NCI-H2196 treated with DMSO at 0.1 percent for 48 hours (cell line): ENCODE results near the gene NDUFB10.

ENCODE experiments used
- DNase-seq: peaks from one replicate; lab custom pipeline; 2025; ENCODE audit not compliant: unreplicated experiment; lab: John Stamatoyannopoulos, UW

The NDUFB10 gene

DNA sequence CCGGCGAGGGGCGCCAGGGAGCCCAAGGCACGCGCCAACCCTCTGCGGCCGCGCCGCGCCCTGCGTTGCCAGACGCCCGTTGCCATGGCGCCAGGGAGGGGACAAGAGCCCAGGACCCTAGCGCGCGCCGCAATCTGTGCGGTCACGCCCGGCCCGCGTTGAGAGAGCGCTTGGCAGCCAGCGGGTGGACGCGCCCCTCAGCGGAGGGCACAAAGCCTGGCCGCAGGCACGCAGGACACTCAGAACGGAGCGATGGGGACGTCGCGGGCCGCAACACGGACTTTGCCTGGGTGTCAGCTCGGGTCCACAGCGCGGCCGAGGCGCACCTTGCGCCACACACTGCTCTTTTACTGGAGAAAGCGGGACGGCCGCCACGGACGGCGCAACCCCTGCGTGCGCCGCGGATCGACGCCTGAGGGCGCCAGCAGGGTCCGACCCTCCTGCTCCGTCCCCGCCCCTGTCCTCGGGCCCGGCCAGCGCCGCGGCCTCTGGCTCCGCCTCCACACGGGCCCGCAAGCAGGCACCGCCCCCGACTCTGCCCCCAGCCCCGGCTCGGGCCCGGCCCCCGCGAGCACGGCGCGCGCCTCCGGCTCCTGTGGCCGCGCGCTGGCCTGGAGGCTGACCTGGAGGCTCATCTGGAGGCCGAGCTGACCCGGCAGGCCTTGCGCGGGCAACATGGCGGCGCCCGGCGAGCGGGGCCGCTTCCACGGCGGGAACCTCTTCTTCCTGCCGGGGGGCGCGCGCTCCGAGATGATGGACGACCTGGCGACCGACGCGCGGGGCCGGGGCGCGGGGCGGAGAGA, 24.4 kb downstream of the NDUFB10 start, which contains the start of gene GFER:
Gene GFER (plus strand): TSS at position 650 of the 803 bp plus-strand sequence. CDS start 26 bp downstream, at position 676.
- peak; percentile 86 for DNase-seq

- DNase-seq = no peak
Observed at GRCh38 chr16:1984347-1985225, 25.2 kb downstream of the NDUFB10 start.

GRCh38 chr16:1985466-1986150, 26.3 kb downstream of the NDUFB10 start:
- no peak for DNase-seq

- DNase-seq = no peak
Observed at GRCh38 chr16:1987198-1987597, 27.9 kb downstream of the NDUFB10 start.

GRCh38 chr16:1989209-1990100, 30.1 kb downstream of the NDUFB10 start, which contains the start of gene SYNGR3:
Gene SYNGR3, plus strand, starts transcription at chr16:1989970. Its CDS starts 133 bp downstream, at chr16:1990103.
- peak; percentile 15 for DNase-seq

- DNase-seq = no peak
Observed at GRCh38 chr16:1990101-1990350, 30.7 kb downstream of the NDUFB10 start.

DNA sequence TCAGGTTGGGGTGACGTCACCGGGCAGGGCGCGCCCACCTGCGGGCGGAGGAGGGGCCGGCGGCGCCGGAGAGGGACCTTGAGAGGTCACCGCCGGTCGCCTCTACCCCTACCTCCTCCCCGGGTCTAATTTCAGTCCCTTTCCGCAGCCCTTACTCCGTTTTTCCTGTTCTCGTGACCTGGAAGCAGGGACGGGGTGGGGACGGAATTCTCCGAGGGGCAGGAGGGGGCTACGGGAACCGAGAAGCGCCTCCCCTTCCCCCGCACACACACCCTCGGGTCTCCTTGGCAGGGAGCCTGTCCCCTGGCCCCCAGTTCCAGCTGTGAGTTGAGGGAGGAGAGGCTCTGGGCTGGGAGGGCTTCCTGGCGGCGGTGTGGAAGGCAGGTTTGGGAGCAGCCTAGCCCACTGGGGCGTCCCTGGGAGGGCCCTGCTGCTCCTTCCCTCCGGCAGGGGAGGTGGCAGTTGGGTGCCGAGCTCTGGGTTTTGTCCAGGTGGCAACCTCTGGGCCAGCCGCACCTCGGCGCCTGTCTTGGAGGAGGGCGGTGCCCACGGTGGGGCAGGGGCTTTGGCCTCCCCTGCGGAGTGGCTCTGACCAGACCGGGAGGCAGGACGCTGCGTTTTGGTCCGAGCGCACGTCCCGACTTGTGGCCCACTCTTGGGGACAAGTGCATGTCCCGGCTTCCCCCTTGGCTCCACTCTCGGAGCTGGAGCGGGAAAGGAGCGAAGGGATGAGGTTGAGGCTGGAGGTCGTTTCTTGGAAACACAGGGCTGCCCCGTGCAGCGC, 31.2 kb downstream of the NDUFB10 start:
- peak; percentile 36 for DNase-seq

GRCh38 chr16:1991135-1991551, 31.8 kb downstream of the NDUFB10 start:
- no peak for DNase-seq

GRCh38 chr16:1991588-1991947, 32.2 kb downstream of the NDUFB10 start:
- DNase-seq = no peak

GRCh38 chr16:1991948-1992703, 32.8 kb downstream of the NDUFB10 start:
- DNase-seq = no peak

DNA sequence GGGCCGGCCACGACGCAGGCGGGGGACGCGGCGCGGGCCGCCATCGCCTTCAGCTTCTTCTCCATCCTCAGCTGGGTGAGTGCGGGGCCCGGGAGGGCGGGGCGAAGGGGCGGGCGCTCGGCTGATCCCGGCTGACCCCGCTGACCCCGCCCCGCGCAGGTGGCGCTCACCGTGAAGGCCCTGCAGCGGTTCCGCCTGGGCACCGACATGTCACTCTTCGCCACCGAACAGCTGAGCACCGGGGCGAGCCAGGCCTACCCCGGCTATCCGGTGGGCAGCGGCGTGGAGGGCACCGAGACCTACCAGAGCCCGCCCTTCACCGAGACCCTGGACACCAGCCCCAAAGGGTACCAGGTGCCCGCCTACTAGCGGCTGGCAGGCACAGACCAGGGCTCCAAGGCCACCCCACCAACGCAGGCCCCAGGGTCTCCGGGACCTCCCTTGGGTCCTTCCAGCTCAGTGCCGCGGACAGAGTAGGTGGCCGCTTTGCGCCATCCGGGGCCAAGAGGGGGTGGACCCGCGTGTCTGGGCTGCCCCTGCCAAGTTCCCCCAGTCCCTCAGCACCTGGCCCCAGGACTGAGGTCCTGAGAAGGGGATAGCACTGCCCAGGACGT, 33.5 kb downstream of the NDUFB10 start:
- no peak for DNase-seq

GRCh38 chr16:1993731-1994131, 34.4 kb downstream of the NDUFB10 start:
- peak; percentile 30 for DNase-seq

DNA sequence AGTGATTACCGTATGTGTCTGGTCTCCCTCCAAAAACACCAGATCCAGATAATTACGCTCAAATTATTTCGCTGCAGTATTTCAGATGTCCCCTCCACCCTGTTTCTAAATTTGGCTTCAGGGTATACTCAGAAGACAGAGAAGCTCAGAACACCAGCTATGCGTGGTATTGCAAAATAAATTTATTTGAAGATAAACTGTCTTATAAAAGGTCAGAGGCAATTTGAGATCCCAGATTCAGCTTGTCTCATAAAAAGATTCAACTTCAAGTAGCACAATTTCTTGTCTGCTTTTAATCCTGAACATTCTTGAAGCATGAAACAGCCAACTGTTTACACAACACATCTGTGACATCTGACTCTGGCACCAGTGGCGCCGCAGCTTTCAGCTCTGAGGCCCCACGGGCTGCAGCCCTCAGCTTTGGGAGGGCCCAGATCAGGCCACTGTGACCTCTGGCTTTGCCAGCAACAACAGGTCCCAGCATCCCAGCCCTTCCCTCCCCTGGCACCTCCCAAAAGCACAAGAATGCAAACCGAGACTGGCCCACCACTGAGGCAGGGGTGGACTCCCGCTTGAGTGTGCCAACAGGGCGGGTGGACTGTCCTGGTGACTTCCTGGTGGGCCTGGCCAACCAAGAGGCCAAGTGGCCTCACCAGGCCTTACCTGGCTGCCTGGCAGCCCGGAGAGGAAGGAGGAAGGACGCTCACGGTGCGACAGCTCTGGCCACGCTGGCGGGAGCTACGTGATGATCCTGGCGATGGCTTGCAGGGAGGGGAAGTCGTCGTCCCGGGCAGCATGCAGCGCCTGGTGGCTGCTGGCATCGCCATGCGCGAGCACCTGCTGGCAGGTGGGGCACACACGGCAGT, 38.4 kb downstream of the NDUFB10 start:
- no peak for DNase-seq

GRCh38 chr16:1998360-1998835, 39.1 kb downstream of the NDUFB10 start:
- no peak for DNase-seq

DNA sequence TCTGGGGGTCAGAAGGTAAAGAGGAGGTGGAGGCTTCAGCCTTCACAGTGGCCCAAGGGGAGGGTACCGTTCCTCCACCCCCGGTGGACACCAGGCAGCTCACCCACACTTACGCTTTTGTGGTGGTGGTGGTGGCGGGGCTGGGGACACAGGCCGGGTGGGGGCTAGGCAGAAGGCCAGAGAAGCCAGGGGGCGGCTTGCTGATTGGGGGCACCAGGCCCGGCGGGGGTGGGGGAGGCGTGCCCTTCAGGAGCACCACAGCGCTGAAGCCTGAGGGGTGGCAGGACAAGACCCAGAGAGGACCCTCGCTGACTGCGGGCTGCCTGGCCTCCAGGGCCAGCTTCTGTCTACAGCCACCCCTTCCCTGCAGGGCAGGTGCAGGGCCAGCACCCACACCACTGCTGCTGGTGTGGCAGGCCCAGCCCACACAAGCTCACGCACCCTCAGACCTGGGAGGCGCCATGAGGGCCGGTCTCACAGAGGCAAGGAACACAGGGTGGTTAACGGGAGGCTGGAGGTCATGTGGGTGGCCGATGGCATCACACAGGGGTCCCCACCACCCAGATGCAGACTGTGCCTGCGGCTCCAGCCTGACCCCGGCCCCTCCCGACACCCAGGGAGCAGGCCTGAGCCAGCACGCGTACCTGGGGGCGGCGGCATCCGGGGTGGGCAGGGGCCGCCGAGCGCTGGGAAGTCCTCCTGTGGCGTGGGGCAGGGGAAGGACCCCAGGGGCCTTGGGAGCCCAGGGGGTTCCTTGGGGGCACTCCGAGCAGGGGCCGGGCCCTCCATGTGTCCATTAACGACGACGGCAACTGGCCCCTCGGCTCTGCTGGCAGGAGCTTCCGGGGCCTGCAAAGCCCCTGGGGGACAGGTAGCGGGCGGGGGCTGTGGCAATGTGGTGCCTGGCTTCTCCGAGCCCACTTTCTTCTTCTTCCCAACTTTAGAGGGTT, 39.8 kb downstream of the NDUFB10 start:
- DNase-seq = no peak

- no peak for DNase-seq
Observed at GRCh38 chr16:1999866-2000514, 40.7 kb downstream of the NDUFB10 start.
